Osteoblast (primary cell): ENCODE results near the gene OGFOD2. TPM values are rescaled to one million over a fixed set of nuclear protein-coding genes. Genes with fewer than 3 reads are reported as not detected.
A peak's percentile ranks its signal among the peaks of the same experiment; 100 is the strongest.
"Not testable (repeated sequence)": the region's sequence is repeated elsewhere in the genome, so short reads cannot be mapped to it uniquely, and the experiment has no call there.

Experiments
- DNase-seq: peaks from one replicate; pipeline ENCODE4 v3.0.0; 2011; ENCODE audit warnings: low spot score, mixed read lengths; ENCODE audit not compliant: insufficient read length; ENCODE audit errors: missing footprints
- H2AFZ ChIP-seq: 2 replicates; pipeline ENCODE4 v1.6.0; 2011; ENCODE audit warnings: mild to moderate bottlenecking, low read length
- H3K27ac ChIP-seq: 2 replicates; pipeline ENCODE4 v1.5.1; 2011; ENCODE audit warnings: mild to moderate bottlenecking, low read depth, low read length, moderate library complexity
- H3K27me3 ChIP-seq: 2 replicates; pipeline ENCODE4 v1.6.0; 2012; ENCODE audit warnings: mild to moderate bottlenecking, control low read depth, inconsistent platforms, low read length, moderate library complexity; ENCODE audit not compliant: insufficient read depth
- H3K36me3 ChIP-seq: 2 replicates; pipeline ENCODE4 v1.5.1; 2011; ENCODE audit warnings: mild to moderate bottlenecking, low read length, control low read depth, moderate library complexity; ENCODE audit not compliant: insufficient read depth
- H3K4me1 ChIP-seq: 2 replicates; pipeline ENCODE4 v1.5.1; 2011; ENCODE audit warnings: mild to moderate bottlenecking, low read length, control low read depth, moderate library complexity; ENCODE audit not compliant: insufficient read depth
- H3K4me2 ChIP-seq: 2 replicates; pipeline ENCODE4 v1.6.0; 2011; ENCODE audit warnings: mild to moderate bottlenecking, low read length; ENCODE audit not compliant: insufficient read depth
- H3K4me3 ChIP-seq: fragments of 200-600 bp; sonication (generic); 3 replicates; pipeline ENCODE4 v1.5.1; 2012; ENCODE audit warnings: mild to moderate bottlenecking, low read length, inconsistent platforms; ENCODE audit not compliant: insufficient read depth
- H3K79me2 ChIP-seq: 2 replicates; pipeline ENCODE4 v1.6.0; 2012; ENCODE audit warnings: mild to moderate bottlenecking, low read length, control low read depth, inconsistent platforms; ENCODE audit not compliant: insufficient read depth
- H3K9me3 ChIP-seq: 2 replicates; pipeline ENCODE4 v1.5.1; 2011; ENCODE audit warnings: low read depth, low read length, control low read depth
- H4K20me1 ChIP-seq: 2 replicates; pipeline ENCODE4 v1.6.0; 2012; ENCODE audit warnings: mild to moderate bottlenecking, low read length, control low read depth; ENCODE audit not compliant: insufficient read depth
- total RNA-seq: library from RNA; depleted of rRNA; stranded (reverse); fragments of >200 nt; gene quantifications from 2 replicates; pipeline ENCODE4 v1.2.3, GENCODE V29; 2012
- TF ChIP-seq, protein P1 (sequence below): IDR thresholded peaks from 2 replicates; pipeline ENCODE4 v1.5.1; 2011; ENCODE audit warnings: mild to moderate bottlenecking, low read depth, low read length, moderate library complexity; ENCODE audit errors: extremely low read depth

OGFOD2 gene
- total RNA-seq, 1 donor, result 6.5 TPM

GRCh38 chr12:122937622-122938091 is 37.4 kb upstream of the OGFOD2 start:
- no peak overlapping the region for H2AFZ ChIP-seq
- TF ChIP-seq, protein P1, sequence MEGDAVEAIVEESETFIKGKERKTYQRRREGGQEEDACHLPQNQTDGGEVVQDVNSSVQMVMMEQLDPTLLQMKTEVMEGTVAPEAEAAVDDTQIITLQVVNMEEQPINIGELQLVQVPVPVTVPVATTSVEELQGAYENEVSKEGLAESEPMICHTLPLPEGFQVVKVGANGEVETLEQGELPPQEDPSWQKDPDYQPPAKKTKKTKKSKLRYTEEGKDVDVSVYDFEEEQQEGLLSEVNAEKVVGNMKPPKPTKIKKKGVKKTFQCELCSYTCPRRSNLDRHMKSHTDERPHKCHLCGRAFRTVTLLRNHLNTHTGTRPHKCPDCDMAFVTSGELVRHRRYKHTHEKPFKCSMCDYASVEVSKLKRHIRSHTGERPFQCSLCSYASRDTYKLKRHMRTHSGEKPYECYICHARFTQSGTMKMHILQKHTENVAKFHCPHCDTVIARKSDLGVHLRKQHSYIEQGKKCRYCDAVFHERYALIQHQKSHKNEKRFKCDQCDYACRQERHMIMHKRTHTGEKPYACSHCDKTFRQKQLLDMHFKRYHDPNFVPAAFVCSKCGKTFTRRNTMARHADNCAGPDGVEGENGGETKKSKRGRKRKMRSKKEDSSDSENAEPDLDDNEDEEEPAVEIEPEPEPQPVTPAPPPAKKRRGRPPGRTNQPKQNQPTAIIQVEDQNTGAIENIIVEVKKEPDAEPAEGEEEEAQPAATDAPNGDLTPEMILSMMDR, result no peak

GRCh38 chr12:122939125-122939524 is 35.9 kb upstream of the OGFOD2 start:
- Histone ChIP-seq H3K36me3 (peaks cover 12% of the 10 kb centered on the region), H3K4me2 (no peak overlapping the region), H3K79me2 (no peaks in the 10 kb centered on the region), H3K27me3 (no peaks in the 10 kb centered on the region), H4K20me1 (no peaks in the 10 kb centered on the region), H3K4me1 (peaks cover under 1% of the 10 kb centered on the region), H3K9me3 (no peaks in the 10 kb centered on the region), H3K4me3 (no peak overlapping the region), H3K27ac (no peak overlapping the region), H2AFZ (no peak overlapping the region)
- TF ChIP-seq, protein P1, result no peak
- peak; percentile 23 for DNase-seq

More at GRCh38 chr12:122937622-122938091, 37.4 kb upstream of the OGFOD2 start:
- Histone ChIP-seq H3K9me3 (no peaks in the 10 kb centered on the region), H3K4me3 (no peak overlapping the region), H3K36me3 (peaks cover 17% of the 10 kb centered on the region), H3K27me3 (no peaks in the 10 kb centered on the region), H3K27ac (no peak overlapping the region), H3K4me1 (no peaks in the 10 kb centered on the region), H3K79me2 (no peaks in the 10 kb centered on the region), H3K4me2 (no peak overlapping the region), H4K20me1 (no peaks in the 10 kb centered on the region)
- DNase-seq, result peak; percentile 65

GRCh38 chr12:122941351-122941750 is 33.7 kb upstream of the OGFOD2 start:
- H3K4me1 ChIP-seq, result peaks cover 10% of the 10 kb centered on the region
- H3K79me2 ChIP-seq, H3K4me2 ChIP-seq, H3K36me3 ChIP-seq, H3K9me3 ChIP-seq, H4K20me1 ChIP-seq, DNase-seq, H2AFZ ChIP-seq, H3K27me3 ChIP-seq, H3K4me3 ChIP-seq, H3K27ac ChIP-seq: not testable (repeated sequence)

DNA sequence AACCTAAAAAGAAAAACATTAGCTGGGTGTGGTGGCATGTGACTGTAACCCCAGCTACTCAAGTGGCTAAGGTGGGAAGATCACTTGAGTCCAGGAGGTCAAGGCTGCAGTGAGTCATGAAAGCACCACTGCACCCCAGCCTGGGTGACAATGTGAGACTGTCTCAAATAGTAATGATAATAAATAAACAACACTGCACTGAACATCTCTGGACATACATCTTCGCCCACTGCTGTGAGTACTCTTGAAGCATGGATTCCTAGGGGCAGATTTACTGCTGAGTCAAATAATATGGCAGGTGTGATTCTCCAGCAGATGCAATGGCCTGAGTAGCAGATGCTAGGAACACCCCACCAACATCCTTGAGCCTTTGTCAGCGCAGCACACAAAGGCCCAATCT is 32.4 kb upstream of the OGFOD2 start:
- no peaks in the 10 kb centered on the region for H3K27me3 ChIP-seq
- TF ChIP-seq, protein P1, result no peak
- no peak overlapping the region for H2AFZ ChIP-seq
- peak; percentile 58 for DNase-seq
- H4K20me1 ChIP-seq, result no peaks in the 10 kb centered on the region
- no peaks in the 10 kb centered on the region for H3K79me2 ChIP-seq
- no peak overlapping the region for H3K4me3 ChIP-seq
- no peak overlapping the region for H3K4me2 ChIP-seq
- H3K27ac ChIP-seq, result no peak overlapping the region
- no peaks in the 10 kb centered on the region for H3K9me3 ChIP-seq
- peaks cover 21% of the 10 kb centered on the region for H3K4me1 ChIP-seq
- H3K36me3 ChIP-seq, result peaks cover 8% of the 10 kb centered on the region
